Activated CD8-positive, alpha-beta memory T cell treated with anti-CD3 and anti-CD28 coated beads, Interleukin-2, amount 50 U/mL, for 48 hours (primary cell): ENCODE data around the gene NLRP12.
A peak's percentile ranks its signal among the peaks of the same experiment; 100 is the strongest.
"Not testable (repeated sequence)": the region's sequence is repeated elsewhere in the genome, so short reads cannot be mapped to it uniquely, and the experiment has no call there.

ENCODE experiments used
- DNase-seq: peaks from one replicate; pipeline ENCODE4 v3.0.0-alpha.2; 2020

Gene NLRP12

DNA sequence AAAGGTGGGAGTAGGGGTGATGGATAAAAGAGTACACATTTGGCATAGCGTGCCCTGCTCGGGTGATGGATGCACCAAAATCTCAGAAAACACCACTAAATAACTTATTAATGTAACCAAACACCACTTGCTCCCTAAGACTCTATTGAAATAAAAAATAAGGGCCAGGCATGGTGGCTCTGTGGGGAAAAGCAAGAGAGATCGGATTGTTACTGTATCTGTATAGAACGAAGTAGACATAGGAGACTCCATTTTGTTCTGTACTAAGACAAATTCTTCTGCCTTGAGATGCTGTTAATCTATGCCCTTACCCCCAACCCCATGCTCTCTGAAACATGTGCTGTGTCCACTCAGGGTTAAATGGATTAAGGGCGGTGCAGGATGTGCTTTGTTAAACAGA lies 14.3 kb upstream of the NLRP12 start:
- not testable (repeated sequence) for DNase-seq

- not testable (repeated sequence) for DNase-seq
These were observed 8.7 kb upstream of the NLRP12 start for GRCh38 chr19:53832861-53833260.

DNA sequence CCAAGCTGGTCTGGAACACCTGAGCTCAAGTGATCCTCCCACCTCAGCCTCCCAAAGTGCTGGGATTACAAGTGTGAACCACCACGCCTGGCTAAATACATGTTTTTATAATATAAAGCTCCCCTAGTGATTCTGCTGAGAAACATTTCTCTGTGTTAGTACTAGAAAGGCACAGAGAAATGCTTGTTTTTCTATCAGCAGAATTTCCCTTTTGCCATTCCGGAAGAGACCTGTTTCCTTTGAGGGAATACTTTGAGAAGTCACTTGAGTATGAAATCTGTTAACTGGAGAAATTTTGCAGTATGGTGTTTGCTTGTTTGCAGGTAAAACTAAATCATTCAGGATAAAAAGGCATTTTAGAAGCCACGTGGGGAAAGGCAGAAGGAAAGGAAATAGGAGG lies 4.4 kb upstream of the NLRP12 start:
- DNase-seq, result no peak

DNA sequence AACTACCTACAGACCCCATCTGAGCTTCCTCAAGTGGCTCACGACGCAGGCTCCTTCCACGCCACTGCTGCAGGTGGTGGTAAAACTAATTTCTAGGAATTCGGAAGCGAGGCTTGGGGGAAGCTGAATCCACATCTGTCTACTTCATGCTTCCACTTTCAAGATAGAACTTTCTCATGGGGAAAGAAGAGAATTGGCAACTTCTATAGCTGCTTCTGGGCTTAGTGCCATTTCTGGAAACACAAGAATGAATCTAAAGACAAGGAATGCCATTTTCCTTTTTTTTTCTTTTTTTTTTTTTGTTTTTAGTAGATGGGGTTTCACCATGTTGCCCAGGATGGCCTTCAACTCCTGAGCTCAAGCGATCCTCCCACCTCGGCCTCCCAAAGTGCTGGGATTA lies 2.8 kb upstream of the NLRP12 start:
- no peak for DNase-seq

GRCh38 chr19:53823380-53824120 lies 564 bp downstream of the NLRP12 start:
- no peak for DNase-seq

- DNase-seq, result no peak
These were observed 4.3 kb downstream of the NLRP12 start for GRCh38 chr19:53819861-53820260.

GRCh38 chr19:53818756-53819155 lies 5.4 kb downstream of the NLRP12 start:
- no peak for DNase-seq

DNA sequence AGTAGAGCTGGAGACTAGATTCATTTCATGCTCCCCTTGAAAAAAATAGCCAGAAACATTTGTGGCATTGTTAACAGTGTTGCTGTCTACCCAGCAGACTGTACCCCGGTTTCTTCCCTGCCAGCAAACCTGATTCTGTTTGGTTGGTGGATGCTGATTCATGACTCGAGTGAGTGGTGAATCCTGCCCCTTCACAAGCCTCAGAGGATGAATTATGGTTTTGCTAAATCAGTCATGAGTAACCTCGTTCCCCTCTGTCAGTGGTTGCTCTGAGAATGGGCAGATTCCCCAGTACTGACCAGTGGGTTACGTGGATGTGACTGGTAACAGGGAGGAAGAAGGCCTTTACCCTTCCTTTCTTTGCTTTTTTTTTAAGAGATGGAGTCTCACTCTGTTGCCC lies 10.1 kb downstream of the NLRP12 start:
- DNase-seq, result no peak

GRCh38 chr19:53812335-53812734 lies 11.8 kb downstream of the NLRP12 start:
- DNase-seq, result no peak

- no peak for DNase-seq
These were observed 13.2 kb downstream of the NLRP12 start for GRCh38 chr19:53810891-53811290.

DNA sequence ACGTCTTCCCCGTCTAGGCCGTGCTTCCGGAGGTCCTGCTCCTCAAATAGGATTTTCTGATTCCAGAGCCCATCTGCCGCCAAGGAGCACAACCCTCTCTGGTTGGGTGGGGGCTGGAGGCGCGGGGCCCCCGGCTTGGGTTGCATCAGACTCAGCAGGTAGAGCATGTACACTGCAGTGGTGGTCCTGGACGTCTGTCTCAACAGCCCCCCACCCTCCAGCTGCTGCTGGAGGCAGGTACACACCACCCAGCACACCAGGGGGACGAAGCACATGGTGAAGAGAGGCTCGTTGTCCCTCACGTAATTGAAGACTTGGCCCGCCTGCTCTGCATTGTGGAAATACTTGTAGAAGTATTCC lies 13.9 kb downstream of the NLRP12 start:
- DNase-seq, result no peak

DNA sequence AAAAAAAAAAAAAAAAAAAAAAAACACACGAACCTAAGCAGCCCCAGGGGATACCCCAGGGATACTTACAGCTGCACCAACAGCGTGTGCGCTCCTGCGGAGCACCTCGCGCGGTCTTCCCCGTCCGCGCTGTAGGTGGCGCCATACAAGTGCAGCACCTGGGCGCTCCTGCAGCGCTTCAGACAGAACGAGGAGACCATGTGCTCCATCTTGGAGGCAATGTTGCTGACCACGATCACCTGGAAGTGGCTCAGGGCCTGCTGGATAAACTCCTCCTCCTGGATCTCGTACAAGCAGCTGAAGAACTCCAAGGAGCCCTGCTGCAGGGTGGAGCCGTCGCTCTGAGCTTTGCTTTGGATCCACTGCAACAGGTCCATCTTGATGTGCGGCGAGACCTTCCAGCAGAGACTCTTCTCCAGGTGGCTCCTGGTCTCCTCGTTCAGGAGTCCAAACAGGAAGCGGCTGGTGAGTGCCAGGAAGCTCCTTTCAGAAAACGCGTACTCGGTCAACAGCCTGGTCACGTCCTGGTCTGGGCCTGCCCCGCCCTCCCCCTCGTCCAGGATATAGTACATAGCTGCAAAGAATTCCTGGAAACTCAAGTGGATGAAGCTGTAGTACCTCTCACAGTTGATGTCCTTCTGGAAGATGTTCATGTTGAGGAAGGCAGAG lies 14.5 kb downstream of the NLRP12 start:
- peak; percentile 51 for DNase-seq

DNA sequence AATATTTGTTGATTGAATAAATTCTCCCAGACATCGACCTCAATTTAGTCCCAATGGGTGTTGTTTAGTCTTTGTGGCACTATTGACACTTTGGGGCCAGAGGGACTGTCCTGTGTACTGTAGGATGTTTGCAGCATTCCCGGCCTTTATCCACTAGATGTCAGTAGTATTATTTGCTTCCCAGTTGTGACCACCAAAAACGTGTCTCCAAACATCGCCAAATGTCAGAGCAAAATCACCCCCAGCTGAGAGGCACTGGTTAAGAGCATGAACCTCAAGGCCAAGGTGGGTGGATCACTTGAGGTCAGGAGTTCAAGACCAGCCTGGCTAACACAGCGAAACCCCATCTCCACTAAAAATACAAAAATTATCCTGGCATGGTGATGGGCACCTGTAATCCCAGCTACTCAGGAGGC lies 15.4 kb downstream of the NLRP12 start:
- no peak for DNase-seq

DNA sequence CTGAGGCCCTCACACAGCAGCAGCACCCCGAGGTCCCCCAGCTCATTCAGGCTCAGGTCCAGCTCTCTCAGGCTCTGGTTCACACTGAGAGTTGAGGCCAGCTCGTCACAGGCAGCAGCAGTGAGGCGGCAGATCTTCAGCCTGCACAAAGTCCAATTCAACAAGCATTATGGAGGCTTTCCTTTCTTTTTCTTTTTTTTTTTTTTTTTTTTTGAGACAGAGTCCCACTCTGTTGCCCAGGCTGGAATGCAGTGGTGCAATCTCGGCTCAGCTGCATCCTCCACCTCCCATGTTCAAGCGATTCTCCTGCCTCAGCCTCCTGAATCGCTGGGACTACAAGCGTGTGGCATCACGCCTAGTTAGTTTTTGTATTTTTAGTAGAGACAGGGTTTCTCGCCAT lies 22.9 kb downstream of the NLRP12 start:
- DNase-seq, result no peak

GRCh38 chr19:53795019-53795418 lies 29.1 kb downstream of the NLRP12 start:
- DNase-seq, result no peak

DNA sequence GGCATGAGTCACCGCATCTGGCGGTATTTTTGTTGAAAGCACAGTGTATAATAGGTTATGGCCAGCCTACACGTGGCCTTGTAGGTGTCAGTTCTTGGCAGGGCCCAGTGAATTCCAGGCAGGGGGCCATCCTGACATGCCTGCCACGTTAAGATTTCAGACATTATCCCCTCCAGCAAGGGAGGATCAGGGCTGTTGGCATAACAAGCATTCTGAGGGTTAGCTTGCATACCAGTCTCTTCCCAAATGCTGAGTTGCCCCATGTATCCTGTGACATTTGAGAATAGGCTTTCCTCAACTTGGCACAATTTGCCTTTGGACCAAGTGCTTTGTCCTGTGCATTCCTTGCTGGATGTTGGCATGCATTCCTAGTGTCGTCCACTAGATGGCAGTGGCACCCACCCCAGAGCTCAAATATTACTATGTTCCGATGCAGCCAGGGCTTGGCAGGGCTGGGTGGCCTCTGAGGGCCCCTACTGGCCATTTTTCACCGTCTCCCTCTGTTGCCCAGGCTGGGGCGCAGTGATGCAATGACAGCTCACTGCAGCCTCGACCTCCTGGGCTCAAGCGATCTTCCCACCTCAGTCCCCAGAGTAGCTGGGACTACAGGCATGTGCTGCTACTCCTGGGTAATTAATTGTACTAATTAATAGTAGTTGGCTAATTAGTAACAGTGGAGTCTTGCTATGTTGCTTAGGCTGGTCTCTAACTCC lies 31.2 kb downstream of the NLRP12 start:
- peak; percentile 84 for DNase-seq

GRCh38 chr19:53789708-53790678 lies 34.1 kb downstream of the NLRP12 start:
- no peak for DNase-seq

- no peak for DNase-seq
These were observed 36.8 kb downstream of the NLRP12 start for GRCh38 chr19:53787266-53787665.

DNA sequence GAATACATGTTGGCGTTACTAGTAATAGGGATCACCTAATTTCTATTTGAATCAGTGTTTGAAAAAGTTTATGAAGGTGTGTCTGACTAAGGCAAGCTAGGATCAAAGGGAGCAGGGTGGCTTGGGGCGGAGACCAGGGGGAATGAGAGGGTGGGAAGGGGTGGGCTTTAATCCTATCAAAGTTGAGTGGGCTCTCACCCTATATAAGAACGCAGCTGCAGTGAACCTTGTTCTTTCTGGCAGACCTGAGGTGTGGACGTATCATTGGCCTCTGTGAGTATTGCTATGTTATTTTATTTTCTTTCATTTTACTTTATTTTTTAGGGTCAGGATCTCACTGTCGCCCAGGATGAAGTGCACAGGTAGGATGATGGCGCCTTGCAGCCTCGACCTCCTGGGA lies 37.4 kb downstream of the NLRP12 start:
- DNase-seq, result no peak

- no peak for DNase-seq
These were observed 38.8 kb downstream of the NLRP12 start for GRCh38 chr19:53785196-53785889.

- no peak for DNase-seq
These were observed 41.4 kb downstream of the NLRP12 start for GRCh38 chr19:53782698-53783097.

- DNase-seq, result not testable (repeated sequence)
These were observed 42.8 kb downstream of the NLRP12 start for GRCh38 chr19:53781332-53781731.
